SU-DHL-6 (cell line): ENCODE results near the gene TIMM17A.

ENCODE experiments used
- CTCF ChIP-seq: fragments of 200-600 bp; sonication (generic); IDR thresholded peaks from one replicate; pipeline ENCODE4 v1.5.1; 2017; ENCODE audit warnings: antibody characterized with exemption, mild to moderate bottlenecking, low read length, moderate library complexity; ENCODE audit not compliant: insufficient read depth, poor library complexity, severe bottlenecking
- EZH2phosphoT487 ChIP-seq: fragments of 200-600 bp; sonication (generic), shearing (Covaris generic); conservative IDR thresholded peaks from 2 replicates; pipeline ENCODE4 v1.6.1; 2018; ENCODE audit warnings: mild to moderate bottlenecking, antibody characterized with exemption, low read length, moderate library complexity, mixed read lengths

- TF ChIP-seq CTCF (no peak), EZH2phosphoT487 (no peak)
Measured at GRCh38 chr1:202016811-202017748, 61.8 kb downstream of the TIMM17A start.
